ENCODE data around the gene DUSP9. TPM values are rescaled to one million over a fixed set of nuclear protein-coding genes. Genes with fewer than 3 reads are reported as not detected.

DUSP9 gene
- total RNA-seq, 1 experiment from 2014 or later, result 14.2 TPM

- TF ChIP-seq, protein P1, sequence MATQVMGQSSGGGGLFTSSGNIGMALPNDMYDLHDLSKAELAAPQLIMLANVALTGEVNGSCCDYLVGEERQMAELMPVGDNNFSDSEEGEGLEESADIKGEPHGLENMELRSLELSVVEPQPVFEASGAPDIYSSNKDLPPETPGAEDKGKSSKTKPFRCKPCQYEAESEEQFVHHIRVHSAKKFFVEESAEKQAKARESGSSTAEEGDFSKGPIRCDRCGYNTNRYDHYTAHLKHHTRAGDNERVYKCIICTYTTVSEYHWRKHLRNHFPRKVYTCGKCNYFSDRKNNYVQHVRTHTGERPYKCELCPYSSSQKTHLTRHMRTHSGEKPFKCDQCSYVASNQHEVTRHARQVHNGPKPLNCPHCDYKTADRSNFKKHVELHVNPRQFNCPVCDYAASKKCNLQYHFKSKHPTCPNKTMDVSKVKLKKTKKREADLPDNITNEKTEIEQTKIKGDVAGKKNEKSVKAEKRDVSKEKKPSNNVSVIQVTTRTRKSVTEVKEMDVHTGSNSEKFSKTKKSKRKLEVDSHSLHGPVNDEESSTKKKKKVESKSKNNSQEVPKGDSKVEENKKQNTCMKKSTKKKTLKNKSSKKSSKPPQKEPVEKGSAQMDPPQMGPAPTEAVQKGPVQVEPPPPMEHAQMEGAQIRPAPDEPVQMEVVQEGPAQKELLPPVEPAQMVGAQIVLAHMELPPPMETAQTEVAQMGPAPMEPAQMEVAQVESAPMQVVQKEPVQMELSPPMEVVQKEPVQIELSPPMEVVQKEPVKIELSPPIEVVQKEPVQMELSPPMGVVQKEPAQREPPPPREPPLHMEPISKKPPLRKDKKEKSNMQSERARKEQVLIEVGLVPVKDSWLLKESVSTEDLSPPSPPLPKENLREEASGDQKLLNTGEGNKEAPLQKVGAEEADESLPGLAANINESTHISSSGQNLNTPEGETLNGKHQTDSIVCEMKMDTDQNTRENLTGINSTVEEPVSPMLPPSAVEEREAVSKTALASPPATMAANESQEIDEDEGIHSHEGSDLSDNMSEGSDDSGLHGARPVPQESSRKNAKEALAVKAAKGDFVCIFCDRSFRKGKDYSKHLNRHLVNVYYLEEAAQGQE (IDR thresholded peaks at IDR 0.05; ENCODE audit: low read depth), result no peak
- TF ChIP-seq CBX3 (IDR thresholded peaks at IDR 0.05; ENCODE audit: low read depth) (no peak), EGR1 (IDR thresholded peaks at IDR 0.05; ENCODE audit: low read depth) (no peak)
Observed at GRCh38 chrX:153600921-153601320, 46.1 kb upstream of the DUSP9 start (continued).

- H3K79me2 ChIP-seq (ENCODE audit: insufficient read depth, low read length), result peaks cover 19% of the 10 kb centered on the region
- H3K9ac ChIP-seq (ENCODE audit: low read length), result no peak overlapping the region
- no peak for ATAC-seq
- DNase-seq (ENCODE audit: low read depth, low spot score), result no peak
- no peak overlapping the region for H2AFZ ChIP-seq (ENCODE audit: low read depth, low read length, poor library complexity, severe bottlenecking)
- peaks cover 4 to 16% of the 10 kb centered on the region in 2 experiments; a peak in 2 of 4 replicates for H3K4me1 ChIP-seq (ENCODE audit: control insufficient read depth in 1 of 2, insufficient read depth in 2 of 2, low read length in 2 of 2)
- no peak overlapping the region for H3K4me2 ChIP-seq (ENCODE audit: low read length)
- H4K20me1 ChIP-seq (ENCODE audit: insufficient read depth), result no peaks in the 10 kb centered on the region
- intact Hi-C loops (cut with micrococcal nuclease), result no loop called here
- H3K27ac ChIP-seq (ENCODE audit: low read depth, low read length), result no peak overlapping the region
- ChIA-PET RAD21 (ENCODE audit: low non-redundant PET in 1 of 2, low total read pairs in 2 of 2, uncharacterized antibody in 2 of 2, unreplicated experiment in 2 of 2) (no interaction called here), CTCF (no interaction called here), POLR2A (no interaction called here)
- H3K36me3 ChIP-seq (ENCODE audit: control insufficient read depth in 1 of 2, insufficient read depth in 2 of 2, low read length in 2 of 2), result no peaks in the 10 kb centered on the region
- no peak overlapping the region for H3K4me3 ChIP-seq (replicated peaks in 1 of 2; ENCODE audit: low read depth in 1 of 2, low read length in 2 of 2)
- no TSS peak for BruUV-seq (replicated peaks)
- TF ChIP-seq EZH2 (IDR thresholded peaks at IDR 0.05), result no peak
- no peak for TF ChIP-seq ZNF274 (IDR thresholded peaks at IDR 0.05; ENCODE audit: low read depth, low read length)
- no peak for TF ChIP-seq RAD21 (IDR thresholded peaks at IDR 0.05; ENCODE audit: low read depth)
- TF ChIP-seq TCF7L2 (IDR thresholded peaks at IDR 0.05; ENCODE audit: borderline replicate concordance, extremely low read depth, insufficient read depth, insufficient read length), result no peak
- TF ChIP-seq, protein P1 (IDR thresholded peaks at IDR 0.05; ENCODE audit: low read depth), result no peak
- TF ChIP-seq, protein P2, sequence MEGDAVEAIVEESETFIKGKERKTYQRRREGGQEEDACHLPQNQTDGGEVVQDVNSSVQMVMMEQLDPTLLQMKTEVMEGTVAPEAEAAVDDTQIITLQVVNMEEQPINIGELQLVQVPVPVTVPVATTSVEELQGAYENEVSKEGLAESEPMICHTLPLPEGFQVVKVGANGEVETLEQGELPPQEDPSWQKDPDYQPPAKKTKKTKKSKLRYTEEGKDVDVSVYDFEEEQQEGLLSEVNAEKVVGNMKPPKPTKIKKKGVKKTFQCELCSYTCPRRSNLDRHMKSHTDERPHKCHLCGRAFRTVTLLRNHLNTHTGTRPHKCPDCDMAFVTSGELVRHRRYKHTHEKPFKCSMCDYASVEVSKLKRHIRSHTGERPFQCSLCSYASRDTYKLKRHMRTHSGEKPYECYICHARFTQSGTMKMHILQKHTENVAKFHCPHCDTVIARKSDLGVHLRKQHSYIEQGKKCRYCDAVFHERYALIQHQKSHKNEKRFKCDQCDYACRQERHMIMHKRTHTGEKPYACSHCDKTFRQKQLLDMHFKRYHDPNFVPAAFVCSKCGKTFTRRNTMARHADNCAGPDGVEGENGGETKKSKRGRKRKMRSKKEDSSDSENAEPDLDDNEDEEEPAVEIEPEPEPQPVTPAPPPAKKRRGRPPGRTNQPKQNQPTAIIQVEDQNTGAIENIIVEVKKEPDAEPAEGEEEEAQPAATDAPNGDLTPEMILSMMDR (IDR thresholded peaks at IDR 0.05 in 2 of 3, conservative IDR thresholded peaks at IDR 0.05 in 1 of 3; ENCODE audit: borderline replicate concordance in 1 of 3, insufficient read depth in 1 of 3, low read depth in 2 of 3, low read length in 2 of 3), result no peak
- TF ChIP-seq EZH2phosphoT487 (IDR thresholded peaks at IDR 0.05; ENCODE audit: borderline replicate concordance), result no peak
- TF ChIP-seq, protein P3, sequence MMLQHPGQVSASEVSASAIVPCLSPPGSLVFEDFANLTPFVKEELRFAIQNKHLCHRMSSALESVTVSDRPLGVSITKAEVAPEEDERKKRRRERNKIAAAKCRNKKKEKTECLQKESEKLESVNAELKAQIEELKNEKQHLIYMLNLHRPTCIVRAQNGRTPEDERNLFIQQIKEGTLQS (IDR thresholded peaks at IDR 0.05), result no peak
- no peaks in the 10 kb centered on the region for H3K27me3 ChIP-seq (ENCODE audit: insufficient read depth, low read length)
- H3K9me2 ChIP-seq (ENCODE audit: insufficient read depth), result no peaks in the 10 kb centered on the region
- no peaks in the 10 kb centered on the region for H3K9me3 ChIP-seq (ENCODE audit: control insufficient read depth in 1 of 2, insufficient read depth in 1 of 2, low read depth in 1 of 2, low read length in 2 of 2)
Observed at GRCh38 chrX:153601511-153602110, 45.4 kb upstream of the DUSP9 start.

All from HCT116 (cell line).